PC-3 (cell line): Measurements from ENCODE around the gene SLC35E4. TPM values are rescaled to one million over a fixed set of nuclear protein-coding genes. Genes with fewer than 3 reads are reported as not detected.

Source experiments
- ATAC-seq: fragments of 200-7000 bp; cut with Tn5 transposase; 2 replicates; pipeline ENCODE4 v1.9.1; 2020; ENCODE audit warnings: mild to moderate bottlenecking, moderate library complexity
- Bru-seq: library from RNA; stranded (reverse); fragments of 400-500 nt; gene quantifications from one replicate; lab custom pipeline; 2021; lab: Mats Ljungman, UMichigan
- BruChase-seq, 2 experiments: library from RNA; stranded (reverse); fragments of 400-500 nt; gene quantifications; one replicate each; lab custom pipeline; 2021; lab: Mats Ljungman, UMichigan
- BruUV-seq: library from RNA; stranded (reverse); fragments of 400-500 nt; replicated peaks from 2 replicates; lab custom pipeline; 2021; lab: Mats Ljungman, UMichigan
- CTCF ChIA-PET: fragments of 300-600 bp; sonication (Branson Sonifier 250); formaldehyde crosslinking; loops from one replicate; lab custom pipeline; 2022; ENCODE audit warnings: antibody characterized with exemption; lab: Charles Lee
- POLR2A ChIA-PET: fragments of 300-600 bp; sonication (Branson Sonifier 250); formaldehyde crosslinking; loops from one replicate; lab custom pipeline; 2022; ENCODE audit warnings: antibody characterized with exemption; ENCODE audit not compliant: unreplicated experiment; lab: Charles Lee
- DNase-seq: peaks from one replicate; pipeline ENCODE4 v3.0.0-alpha.2; 2015
- H2AFZ ChIP-seq: fragments of 300-600 bp; sonication (generic); 2 replicates; pipeline ENCODE4 v1.6.0; 2016; ENCODE audit warnings: antibody characterized with exemption, low read length
- H3F3A ChIP-seq: fragments of 300-600 bp; sonication (generic); one replicate; pipeline ENCODE4 v1.6.0; 2017; ENCODE audit warnings: antibody characterized with exemption, low read length, control low read depth, mild to moderate bottlenecking; ENCODE audit not compliant: unreplicated experiment
- H3K27ac ChIP-seq: fragments of 300-600 bp; sonication (generic); 2 replicates; pipeline ENCODE4 v1.5.1; 2016; ENCODE audit warnings: mild to moderate bottlenecking, low read length
- H3K27me3 ChIP-seq: fragments of 300-600 bp; sonication (generic); 2 replicates; pipeline ENCODE4 v1.6.1; 2016; ENCODE audit warnings: low read length, mixed read lengths
- H3K36me3 ChIP-seq: fragments of 300-600 bp; sonication (generic); 2 replicates; pipeline ENCODE4 v1.6.1; 2016; ENCODE audit warnings: low read depth, mixed run types, low read length, mixed read lengths
- H3K4me1 ChIP-seq: fragments of 300-600 bp; sonication (generic); 2 replicates; pipeline ENCODE4 v1.5.1; 2016; ENCODE audit warnings: low read length; ENCODE audit not compliant: insufficient read depth
- H3K4me2 ChIP-seq: fragments of 300-600 bp; sonication (generic); 2 replicates; pipeline ENCODE4 v1.6.0; 2016; ENCODE audit warnings: low read length
- H3K4me3 ChIP-seq: fragments of 300-600 bp; sonication (generic); 2 replicates; pipeline ENCODE4 v1.5.1; 2016; ENCODE audit warnings: mild to moderate bottlenecking, low read length, mixed read lengths
- H3K79me2 ChIP-seq: fragments of 300-600 bp; sonication (generic); 2 replicates; pipeline ENCODE4 v1.6.1; 2017; ENCODE audit warnings: low read length, mixed read lengths
- H3K9ac ChIP-seq: fragments of 300-600 bp; sonication (generic); 2 replicates; pipeline ENCODE4 v1.6.0; 2016; ENCODE audit warnings: mild to moderate bottlenecking, low read length
- H3K9me2 ChIP-seq: fragments of 300-600 bp; sonication (generic); replicated peaks from 2 replicates; pipeline ENCODE4 v1.6.1; 2016; ENCODE audit warnings: mixed run types, low read length, mixed read lengths
- H3K9me3 ChIP-seq: fragments of 300-600 bp; sonication (generic); 2 replicates; pipeline ENCODE4 v1.6.1; 2016; ENCODE audit warnings: low read length, mixed read lengths
- H4K20me1 ChIP-seq: fragments of 300-600 bp; sonication (generic); 2 replicates; pipeline ENCODE4 v1.6.1; 2016; ENCODE audit warnings: low read length, mixed read lengths
- CTCF ChIP-seq: fragments of 300-600 bp; sonication (generic); conservative IDR thresholded peaks from 2 replicates; pipeline ENCODE4 v1.5.1; 2017; ENCODE audit warnings: antibody characterized with exemption, low read depth, mild to moderate bottlenecking, low read length
- EZH2 ChIP-seq: fragments of 300-600 bp; sonication (generic); IDR thresholded peaks from one replicate; pipeline ENCODE4 v1.6.1; 2017; ENCODE audit warnings: antibody characterized with exemption, mild to moderate bottlenecking, low read length; ENCODE audit not compliant: unreplicated experiment
- EZH2phosphoT487 ChIP-seq: fragments of 300-600 bp; sonication (generic); IDR thresholded peaks from 2 replicates; pipeline ENCODE4 v1.6.1; 2018; ENCODE audit warnings: mild to moderate bottlenecking, antibody characterized with exemption, low read length, borderline replicate concordance
- intact Hi-C: fragments of 100-400 bp; cut with micrococcal nuclease; formaldehyde crosslinking; loops from 2 replicates; pipeline ENCODE4 v1.9.0; 2023
- long read RNA-seq: library from polyadenylated mRNA; unstranded; transcript quantifications from one replicate; pipeline ENCODE4 v2.0.0, GENCODE V29; 2021; ENCODE audit not compliant: unreplicated experiment
- total RNA-seq: library from RNA; depleted of rRNA; stranded (reverse); fragments of >200 nt; gene quantifications from 2 replicates; pipeline ENCODE4 v1.2.3, GENCODE V29; 2014; rRNA removed

SLC35E4 gene
- total RNA-seq (16.8 and 18.1 TPM in 2 replicates), Bru-seq, nascent RNA (percentile 49 among the genes with signal in this experiment), BruChase-seq, experiment 1, labeled RNA remaining after a 6-hour chase (percentile 55 among the genes with signal in this experiment), BruChase-seq, experiment 2, labeled RNA remaining after a 2-hour chase (percentile 53 among the genes with signal in this experiment)
- long read RNA-seq, transcript SLC35E4-201 (2 exons, 2,714 nt) = major isoform, 39 of 50 reads
- long read RNA-seq, partial matches to known transcripts = 0 of 50 reads
- long read RNA-seq, other reads (novel, unspliced or antisense) = 11 of 50 reads

- peak; percentile 78 for ATAC-seq
- Histone ChIP-seq H2AFZ (peak within 1 kb of the TSS; percentile 89), H3K9ac (peak within 1 kb of the TSS; percentile 83), H3K27ac (peak within 1 kb of the TSS; percentile 68), H3K4me2 (peak within 1 kb of the TSS; percentile 100), H3K9me2 (no peaks in the 10 kb centered on the region), H3K36me3 (no peaks in the 10 kb centered on the region), H3K27me3 (no peaks in the 10 kb centered on the region), H4K20me1 (no peaks in the 10 kb centered on the region), H3K79me2 (peaks cover 28% of the 10 kb centered on the region), H3K9me3 (no peaks in the 10 kb centered on the region), H3F3A (no peaks in the 10 kb centered on the region), H3K4me1 (peaks cover 23% of the 10 kb centered on the region), H3K4me3 (peak within 1 kb of the TSS; percentile 96)
- intact Hi-C loops = loop anchor here (2.0 kb wide), 1 partner anchor 59 kb away; the partner anchor contains the start of gene OSBP2
- ChIA-PET CTCF (interaction anchor here (0.6 to 2.7 kb wide), 7 partner anchors 11 to 194 kb away, joined by 3 to 28 read pairs (median 5); no protein-coding TSS in a partner anchor), POLR2A (interaction anchor here (0.6 to 0.7 kb wide), 3 partner anchors 13 to 525 kb away, joined by 5 to 17 read pairs (median 6); no protein-coding TSS in a partner anchor)
- no TSS peak for BruUV-seq
- peak; percentile 83 for DNase-seq
- TF ChIP-seq CTCF (0 out of 2 replicates have a peak, but pooled peaks have one; percentile 23), EZH2 (no peak)
These were observed at the start of gene SLC35E4 for GRCh38 chr22:30635273-30636225. SLC35E4 (plus strand) TSS chr22:30635781; CDS start chr22:30636451, 670 bp downstream.

GRCh38 chr22:30586414-30586813, 49.2 kb upstream of the SLC35E4 start:
- Histone ChIP-seq H3K36me3 (peaks cover 28% of the 10 kb centered on the region), H3K27me3 (no peaks in the 10 kb centered on the region), H3K27ac (no peak overlapping the region), H3F3A (no peaks in the 10 kb centered on the region), H4K20me1 (no peaks in the 10 kb centered on the region), H3K9me3 (no peaks in the 10 kb centered on the region), H3K4me2 (no peak overlapping the region), H3K4me3 (no peak overlapping the region), H2AFZ (no peak overlapping the region), H3K4me1 (peaks cover 8% of the 10 kb centered on the region; the same call in 1 of the 2 replicates), H3K79me2 (peaks cover 25% of the 10 kb centered on the region), H3K9me2 (no peaks in the 10 kb centered on the region), H3K9ac (no peak overlapping the region)
- intact Hi-C loops = no loop called here
- TF ChIP-seq CTCF (no peak), EZH2phosphoT487 (no peak), EZH2 (no peak)
- ChIA-PET CTCF (no interaction called here), POLR2A (no interaction called here)
- BruUV-seq = no TSS peak
- DNase-seq = no peak
- ATAC-seq = no peak
